Small intestine (tissue), 7 donors: ENCODE measurements around the gene CRYBB3. TPM values are rescaled to one million over a fixed set of nuclear protein-coding genes. Genes with fewer than 3 reads are reported as not detected.
"Not testable (repeated sequence)": the region's sequence is repeated elsewhere in the genome, so short reads cannot be mapped to it uniquely, and the experiment has no call there.

ENCODE experiments used
- DNase-seq, 2 donors: peaks; one replicate each; pipeline versions ENCODE4 v3.0.0 to v3.0.0-alpha.2; 2013
- FAIRE-seq: peaks from 2 replicates; lab custom pipeline; 2012; peaks lifted over from hg19 to GRCh38; lab: Jason Lieb, UNC
- H3K27ac ChIP-seq, 3 donors: one replicate each; pipeline ENCODE4 v1.5.1; 2013; ENCODE audit warnings: low read length in 2 of 3, mild to moderate bottlenecking in 2 of 3, control low read depth in 1 of 3, inconsistent platforms in 1 of 3, low read depth in 1 of 3, moderate library complexity in 1 of 3
- H3K27me3 ChIP-seq, 3 donors: one replicate each; pipeline ENCODE4 v1.6.1; 2013; ENCODE audit warnings: low read length in 3 of 3, inconsistent platforms in 1 of 3; ENCODE audit not compliant: control insufficient read depth in 3 of 3, insufficient read depth in 3 of 3
- H3K36me3 ChIP-seq, 3 donors: one replicate each; pipeline ENCODE4 v1.6.1; 2013; ENCODE audit warnings: low read length in 3 of 3, inconsistent platforms in 1 of 3, low read depth in 1 of 3, mild to moderate bottlenecking in 1 of 3, moderate library complexity in 1 of 3; ENCODE audit not compliant: control insufficient read depth in 3 of 3, insufficient read depth in 2 of 3
- H3K4me1 ChIP-seq, 3 donors: one replicate each; pipeline ENCODE4 v1.6.1; 2013; ENCODE audit warnings: low read length in 2 of 3, inconsistent platforms in 1 of 3, low read depth in 1 of 3, mild to moderate bottlenecking in 1 of 3, moderate library complexity in 1 of 3; ENCODE audit not compliant: control insufficient read depth in 3 of 3, insufficient read depth in 2 of 3
- H3K4me3 ChIP-seq, 3 donors: one replicate each; pipeline ENCODE4 v1.5.1; 2013; ENCODE audit warnings: low read length in 3 of 3, control low read depth in 1 of 3, inconsistent platforms in 1 of 3, low read depth in 1 of 3, mild to moderate bottlenecking in 1 of 3, moderate library complexity in 1 of 3
- H3K9me3 ChIP-seq, 2 donors: one replicate each; pipeline ENCODE4 v1.6.1; 2013; ENCODE audit warnings: low read depth in 1 of 2, low read length in 1 of 2; ENCODE audit not compliant: control insufficient read depth in 2 of 2, insufficient read depth in 1 of 2
- WGBS, 3 donors: extraction: QIAGEN DNeasy Blood & Tissue Kit; methylation state at CpG; one replicate each; pipeline ENCODE4 v1.1.7; 2013; 5-methylcytosine and 5-hydroxymethylcytosine counted together
- polyA plus RNA-seq, 4 donors: library from polyadenylated mRNA; stranded (reverse) in 3 of 4; unstranded in 1 of 4; fragments of 200-250 nt in 3 of 4; fragments of 120-200 nt in 1 of 4; gene quantifications; one replicate each; pipeline versions ENCODE4 v1.2.1 to v1.2.3, GENCODE V29; 2013
- donor health status: healthy with polysubstance abuse.
- donor health status: control.
- donor health status: control.
- donor health status: Bipolar disorder and iron deficiency.
- donor health status: healthy.

CRYBB3 gene
- polyA plus RNA-seq, 4 donors = 0.10 to 6.5 (median 1.8) TPM

- FAIRE-seq = no peak
- Histone ChIP-seq H3K4me3 (no peak overlapping the region), H3K36me3 (no peaks in the 10 kb centered on the region), H3K27ac (no peak overlapping the region), H3K27me3 (peaks cover 0 to 6% (median 2%) of the 10 kb centered on the region in 3 donors), H3K4me1 (no peaks in the 10 kb centered on the region), H3K9me3 (no peaks in the 10 kb centered on the region)
- peak; percentile 79 to 86 for DNase-seq
- 10 to 13% (median 12%) methylated on average over 25 to 30 of the region's 30 CpGs for WGBS, 3 donors
These were observed 36.1 kb downstream of the CRYBB3 start for GRCh38 chr22:25235547-25236290.

- Histone ChIP-seq H3K4me3 (no peak overlapping the region), H3K4me1 (no peaks in the 10 kb centered on the region), H3K27ac (no peak overlapping the region), H3K36me3 (no peaks in the 10 kb centered on the region), H3K27me3 (peaks cover 0 to 6% (median 2%) of the 10 kb centered on the region in 3 donors), H3K9me3 (no peaks in the 10 kb centered on the region)
- no peak for DNase-seq
- no peak for FAIRE-seq
- 82 to 87% (median 84%) methylated on average over 6 of the region's 6 CpGs for WGBS, 3 donors
These were observed 36.8 kb downstream of the CRYBB3 start for GRCh38 chr22:25236417-25236816.

GRCh38 chr22:25237503-25237902 lies 37.8 kb downstream of the CRYBB3 start:
- no peak for DNase-seq
- Histone ChIP-seq H3K27me3 (peaks cover 0 to 2% (median 2%) of the 10 kb centered on the region in 3 donors), H3K36me3 (no peaks in the 10 kb centered on the region), H3K27ac (no peak overlapping the region), H3K4me1 (no peaks in the 10 kb centered on the region), H3K4me3 (no peak overlapping the region), H3K9me3 (no peaks in the 10 kb centered on the region)
- 81 to 88% (median 85%) methylated on average over 4 of the region's 4 CpGs for WGBS, 3 donors
- no peak for FAIRE-seq

GRCh38 chr22:25238058-25238457 lies 38.4 kb downstream of the CRYBB3 start:
- not testable (repeated sequence) for H3K4me3 ChIP-seq, H3K27ac ChIP-seq, FAIRE-seq, DNase-seq, H3K4me1 ChIP-seq, H3K27me3 ChIP-seq, H3K9me3 ChIP-seq, H3K36me3 ChIP-seq
- WGBS, 3 donors = 66 to 71% (median 69%) methylated on average over 8 to 9 of the region's 9 CpGs

GRCh38 chr22:25255169-25255568 lies 55.5 kb downstream of the CRYBB3 start:
- not testable (repeated sequence) for FAIRE-seq, H3K36me3 ChIP-seq, H3K4me3 ChIP-seq, H3K9me3 ChIP-seq, H3K27ac ChIP-seq, H3K4me1 ChIP-seq, DNase-seq, H3K27me3 ChIP-seq
- 12 to 68% (median 48%) methylated on average over 1 of the region's 1 CpG for WGBS, 3 donors

Other genes with a start within 250 kb of the CRYBB3 start
- gene KIAA1671, start 247.1 kb upstream of the CRYBB3 start, polyA plus RNA-seq = 10 to 100 TPM in 3 of 4 donors, 1 to 10 TPM in 1; 7.0 to 24.3 (median 14.7) TPM
- 1 to 10 TPM in 2 of 4 donors, under 1 TPM in 1, not detected in 1; 0.39 to 2.7 (median 1.3) TPM for gene CRYBB2, start 19.8 kb downstream of the CRYBB3 start, polyA plus RNA-seq